ENCODE measurements around the gene TM9SF3. TPM values are rescaled to one million over a fixed set of nuclear protein-coding genes. Genes with fewer than 3 reads are reported as not detected.

Gene TM9SF3
- 10 to 100 TPM; 73.1 to 75.4 TPM for total RNA-seq

DNA sequence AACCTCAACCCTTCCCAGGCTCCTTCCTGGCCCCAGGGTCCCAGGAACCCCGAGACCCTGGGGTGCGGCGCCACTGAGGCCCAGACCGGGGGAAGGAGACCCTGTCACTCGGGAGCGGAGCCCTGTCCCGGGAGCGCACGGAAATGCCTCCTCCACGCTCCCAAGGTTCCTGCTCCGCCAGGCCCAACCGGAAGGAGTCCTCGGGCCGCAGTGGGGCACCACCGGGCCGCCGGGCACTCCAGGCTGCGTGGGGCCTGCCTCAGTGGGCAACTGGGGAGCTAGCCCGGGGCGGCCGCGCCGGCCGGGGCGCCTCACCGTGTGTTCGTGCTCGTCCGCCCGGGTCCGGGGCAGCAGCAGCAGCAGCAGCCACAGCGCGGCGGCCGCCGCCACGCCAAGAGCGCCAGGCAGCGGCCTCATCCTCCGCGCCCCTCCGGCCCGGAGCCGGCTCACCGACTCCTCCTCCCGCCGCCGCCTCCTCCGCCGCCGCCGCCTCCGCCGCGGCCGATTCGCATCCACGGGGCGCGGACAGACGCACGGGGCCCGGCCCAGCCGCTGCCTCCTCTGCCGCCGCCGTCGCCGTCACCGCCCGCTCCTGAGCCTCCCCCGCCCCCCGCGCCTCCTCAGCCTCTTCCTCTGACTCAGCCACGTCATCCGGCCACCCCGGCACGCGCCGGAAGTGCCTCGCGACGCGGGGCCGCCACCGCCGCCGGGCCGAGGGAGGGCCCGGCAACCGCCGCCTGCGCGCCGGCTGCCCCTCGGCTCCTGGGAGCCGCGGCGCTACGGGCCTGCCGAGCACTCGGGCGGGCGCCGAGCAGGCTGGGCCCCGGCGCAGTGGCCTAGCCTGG is at the start of gene TM9SF3:
Gene TM9SF3 (minus strand): TSS at position 594 of the 845 bp plus-strand sequence. CDS start 177 bp downstream, at position 417.
- peak; percentile 88 for ATAC-seq
- POLR2A ChIA-PET: interaction anchor here (0.6 to 1.2 kb wide), 3 partner anchors 23 to 177 kb away, joined by 3 read pairs; no protein-coding TSS in a partner anchor
- peak within 1 kb of the TSS; percentile 91 for H3K4me3 Mint-ChIP-seq
- no peaks in the 10 kb centered on the region for H3K9me3 Mint-ChIP-seq (ENCODE audit: insufficient read depth)
- peaks cover 16% of the 10 kb centered on the region for H3K36me3 Mint-ChIP-seq (ENCODE audit: low read depth)
- peaks cover 4% of the 10 kb centered on the region for H3K27me3 Mint-ChIP-seq (ENCODE audit: low read depth)
- CTCF ChIA-PET: no interaction called here
- H3K27ac Mint-ChIP-seq: peak within 1 kb of the TSS; percentile 94
- peaks cover 28% of the 10 kb centered on the region for H3K4me1 Mint-ChIP-seq (ENCODE audit: low read depth)
- peak; percentile 95 for DNase-seq

- H3K27ac Mint-ChIP-seq: no peak overlapping the region
- peaks cover 6% of the 10 kb centered on the region for H3K4me1 Mint-ChIP-seq (ENCODE audit: low read depth)
- POLR2A ChIA-PET: no interaction called here
These were observed 49.7 kb upstream of the TM9SF3 start for GRCh38 chr10:96636551-96636950.

DNA sequence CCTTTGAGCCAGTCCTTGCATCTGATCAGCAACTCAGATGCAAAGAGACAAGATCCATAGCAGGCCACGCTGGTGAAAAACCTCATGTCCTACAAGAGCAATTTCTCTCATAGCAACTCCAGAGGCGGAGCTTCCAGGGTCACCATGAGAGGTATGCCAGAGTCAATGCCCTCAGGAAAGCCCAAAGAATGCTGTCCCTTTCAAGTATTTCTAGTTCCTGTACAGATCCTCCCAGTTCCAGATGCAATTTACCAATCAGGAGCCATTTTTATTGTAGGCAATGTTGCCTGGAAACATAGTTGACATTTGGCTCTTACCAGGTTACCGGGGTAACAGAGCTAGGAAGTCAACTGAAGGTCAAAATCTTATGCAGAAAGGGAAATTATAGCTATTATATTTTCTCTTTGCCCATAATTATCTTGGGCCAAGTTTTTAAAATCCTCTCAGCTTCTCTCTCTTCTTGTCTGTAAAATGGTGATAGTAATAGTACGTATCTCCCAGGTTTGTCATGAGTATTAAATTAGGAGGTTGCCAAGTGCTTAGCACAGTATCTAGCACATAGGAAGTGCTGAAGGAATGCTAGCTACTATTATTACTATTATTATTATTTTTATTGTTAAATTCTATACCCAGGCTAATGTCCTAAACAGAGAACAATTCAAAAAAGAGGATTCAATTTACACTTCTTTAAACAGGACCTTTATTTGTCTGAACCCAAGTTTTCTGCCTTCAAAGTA is 46.3 kb upstream of the TM9SF3 start:
- ChIA-PET CTCF (interaction anchor here (1.2 to 2.7 kb wide), 3 partner anchors 7 to 197 kb away, joined by 3 to 11 read pairs (median 8); no protein-coding TSS in a partner anchor), POLR2A (no interaction called here)
- Mint-ChIP-seq H3K4me1 (ENCODE audit: low read depth) (no peaks in the 10 kb centered on the region), H3K36me3 (ENCODE audit: low read depth) (no peaks in the 10 kb centered on the region), H3K27me3 (ENCODE audit: low read depth) (peaks cover 4% of the 10 kb centered on the region), H3K9me3 (ENCODE audit: insufficient read depth) (no peaks in the 10 kb centered on the region), H3K27ac (no peak overlapping the region), H3K4me3 (no peak overlapping the region)
- ATAC-seq (no peak), DNase-seq (no peak)

More at GRCh38 chr10:96636551-96636950, 49.7 kb upstream of the TM9SF3 start:
- DNase-seq (no peak), ATAC-seq (no peak)
- Mint-ChIP-seq H3K27me3 (ENCODE audit: low read depth) (peaks cover 3% of the 10 kb centered on the region), H3K9me3 (ENCODE audit: insufficient read depth) (no peaks in the 10 kb centered on the region), H3K36me3 (ENCODE audit: low read depth) (no peaks in the 10 kb centered on the region), H3K4me3 (no peak overlapping the region)
- CTCF ChIA-PET: no interaction called here

DNA sequence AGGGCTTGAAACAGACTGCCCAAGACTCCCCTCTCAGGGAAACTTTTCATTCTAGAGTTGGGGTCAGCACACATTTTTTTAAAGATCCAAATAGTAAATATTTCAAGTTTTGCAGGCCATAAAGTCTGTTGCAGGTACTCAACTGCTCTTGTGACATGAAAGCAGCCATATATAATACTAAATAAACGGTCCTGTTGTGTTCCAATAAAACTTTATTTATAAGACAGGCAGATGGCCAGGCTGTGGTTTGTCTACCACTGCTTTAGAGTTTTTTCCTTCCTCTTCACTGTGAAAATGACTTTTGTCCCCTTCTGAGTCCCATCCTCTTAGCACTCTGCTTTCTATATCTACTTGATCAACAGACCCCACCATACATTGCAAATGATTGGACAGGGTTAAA is 40.5 kb upstream of the TM9SF3 start:
- ChIA-PET CTCF (no interaction called here), POLR2A (no interaction called here)
- DNase-seq: no peak
- no peaks in the 10 kb centered on the region for H3K9me3 Mint-ChIP-seq (ENCODE audit: insufficient read depth)
- H3K4me3 Mint-ChIP-seq: no peak overlapping the region
- peaks cover 4% of the 10 kb centered on the region for H3K36me3 Mint-ChIP-seq (ENCODE audit: low read depth)
- H3K27ac Mint-ChIP-seq: no peak overlapping the region
- H3K27me3 Mint-ChIP-seq (ENCODE audit: low read depth): peaks cover 4% of the 10 kb centered on the region
- peaks cover 4% of the 10 kb centered on the region for H3K4me1 Mint-ChIP-seq (ENCODE audit: low read depth)
- ATAC-seq: no peak

DNA sequence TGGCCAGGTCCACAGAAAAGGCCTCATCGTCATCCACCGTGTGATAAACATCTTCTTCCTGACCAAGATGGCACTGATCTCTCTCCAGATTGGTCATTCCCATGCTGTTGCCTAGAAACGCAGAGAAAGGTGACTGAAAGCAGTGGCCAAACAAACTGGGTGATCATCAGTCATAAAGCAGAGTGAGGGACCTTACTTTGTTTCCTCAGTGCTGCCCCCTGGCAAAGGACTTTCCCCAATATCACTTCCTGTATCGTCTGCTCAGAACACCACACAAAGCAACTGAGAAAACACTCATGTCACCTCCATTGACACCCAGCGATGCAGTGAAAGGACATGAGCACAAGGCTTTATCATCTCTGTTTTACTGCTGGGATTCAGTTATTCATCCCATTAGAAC is 40.0 kb upstream of the TM9SF3 start:
- Mint-ChIP-seq H3K9me3 (ENCODE audit: insufficient read depth) (no peaks in the 10 kb centered on the region), H3K27ac (no peak overlapping the region), H3K36me3 (ENCODE audit: low read depth) (peaks cover 4% of the 10 kb centered on the region), H3K4me1 (ENCODE audit: low read depth) (peaks cover 4% of the 10 kb centered on the region), H3K4me3 (no peak overlapping the region), H3K27me3 (ENCODE audit: low read depth) (peaks cover 4% of the 10 kb centered on the region)
- ATAC-seq (no peak), DNase-seq (peak; percentile 29)
- ChIA-PET POLR2A (no interaction called here), CTCF (no interaction called here)

DNA sequence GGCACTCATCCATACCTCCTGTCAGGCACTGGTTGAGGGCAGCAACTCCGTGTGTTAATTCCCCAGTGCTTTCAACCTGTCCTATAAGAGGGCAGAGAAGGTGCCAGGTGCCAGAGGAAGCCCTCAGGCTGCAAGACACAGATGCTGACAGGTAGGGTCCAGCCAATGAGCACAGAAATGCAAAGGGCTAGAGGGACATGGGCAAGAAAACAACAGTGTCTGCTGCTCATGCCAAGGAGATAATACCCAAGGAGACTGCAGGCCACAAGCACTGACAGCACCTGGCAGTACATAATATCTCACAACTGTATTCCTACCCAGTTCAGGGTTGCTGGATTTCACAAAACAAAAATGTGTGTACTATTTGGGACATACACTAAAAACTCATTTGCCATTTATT is 38.4 kb upstream of the TM9SF3 start:
- ATAC-seq (no peak), DNase-seq (no peak)
- peaks cover 4% of the 10 kb centered on the region for H3K4me1 Mint-ChIP-seq (ENCODE audit: low read depth)
- no peaks in the 10 kb centered on the region for H3K27me3 Mint-ChIP-seq (ENCODE audit: low read depth)
- ChIA-PET CTCF (no interaction called here), POLR2A (no interaction called here)
- no peak overlapping the region for H3K27ac Mint-ChIP-seq
- peaks cover 4% of the 10 kb centered on the region for H3K36me3 Mint-ChIP-seq (ENCODE audit: low read depth)
- no peaks in the 10 kb centered on the region for H3K9me3 Mint-ChIP-seq (ENCODE audit: insufficient read depth)
- H3K4me3 Mint-ChIP-seq: no peak overlapping the region

- ATAC-seq (no peak), DNase-seq (no peak)
- no peak overlapping the region for H3K27ac Mint-ChIP-seq
- POLR2A ChIA-PET: no interaction called here
- CTCF ChIA-PET: no interaction called here
- no peaks in the 10 kb centered on the region for H3K27me3 Mint-ChIP-seq (ENCODE audit: low read depth)
- peaks cover 4% of the 10 kb centered on the region for H3K36me3 Mint-ChIP-seq (ENCODE audit: low read depth)
- H3K4me3 Mint-ChIP-seq: no peak overlapping the region
- H3K9me3 Mint-ChIP-seq (ENCODE audit: insufficient read depth): no peaks in the 10 kb centered on the region
- H3K4me1 Mint-ChIP-seq (ENCODE audit: low read depth): peaks cover 4% of the 10 kb centered on the region
These were observed 35.4 kb upstream of the TM9SF3 start for GRCh38 chr10:96622013-96622787.

DNA sequence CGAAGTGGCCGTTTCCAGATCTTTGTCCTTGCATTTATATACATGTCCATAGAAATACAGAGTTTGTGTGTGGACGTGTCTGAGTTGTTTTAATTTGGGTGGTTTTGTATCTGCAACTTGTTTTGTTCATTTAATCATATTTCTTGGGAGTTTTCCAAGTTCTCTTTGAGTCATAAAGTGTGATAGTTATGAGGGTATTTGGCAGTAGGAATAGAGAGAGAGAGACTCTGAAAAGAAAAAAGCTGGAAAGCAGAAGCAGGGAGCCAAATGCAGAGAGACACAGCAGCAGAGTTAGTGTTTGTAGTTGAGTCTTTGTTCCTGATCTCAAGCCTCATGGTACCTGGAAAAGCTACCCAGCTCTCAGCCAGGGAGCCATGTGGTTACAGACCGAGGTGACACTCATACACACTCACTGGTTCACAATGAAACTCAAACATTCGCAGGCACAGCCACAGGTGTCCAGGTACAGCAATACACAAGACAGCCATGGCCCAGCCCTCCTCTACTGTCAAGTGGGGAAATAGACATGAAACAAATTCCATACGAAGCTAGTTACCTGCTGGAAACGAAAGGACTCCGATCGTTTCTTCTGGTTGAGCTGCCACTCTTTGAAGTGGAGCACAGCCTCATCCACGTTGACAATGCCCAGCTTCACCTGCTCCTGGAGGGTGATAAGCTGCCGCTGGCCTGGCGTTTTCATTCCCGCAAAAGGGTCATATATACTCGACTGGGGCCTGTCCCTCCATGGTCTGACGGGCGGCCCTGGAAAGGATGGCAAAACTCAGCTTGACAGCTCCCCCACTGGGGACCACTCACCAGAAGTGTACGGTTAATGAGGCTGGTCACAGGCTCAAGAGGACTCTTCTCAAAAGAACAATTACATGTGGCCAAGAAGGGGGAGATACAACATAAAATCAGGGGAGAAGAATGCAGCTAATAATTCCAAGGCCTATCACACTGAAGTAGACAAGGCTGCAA is 33.3 kb upstream of the TM9SF3 start:
- no peak for DNase-seq
- Mint-ChIP-seq H3K9me3 (ENCODE audit: insufficient read depth) (no peaks in the 10 kb centered on the region), H3K27me3 (ENCODE audit: low read depth) (no peaks in the 10 kb centered on the region), H3K27ac (no peak overlapping the region), H3K36me3 (ENCODE audit: low read depth) (peaks cover 4% of the 10 kb centered on the region), H3K4me3 (no peak overlapping the region), H3K4me1 (ENCODE audit: low read depth) (peaks cover 4% of the 10 kb centered on the region)
- ATAC-seq: no peak
- ChIA-PET CTCF (no interaction called here), POLR2A (no interaction called here)

DNA sequence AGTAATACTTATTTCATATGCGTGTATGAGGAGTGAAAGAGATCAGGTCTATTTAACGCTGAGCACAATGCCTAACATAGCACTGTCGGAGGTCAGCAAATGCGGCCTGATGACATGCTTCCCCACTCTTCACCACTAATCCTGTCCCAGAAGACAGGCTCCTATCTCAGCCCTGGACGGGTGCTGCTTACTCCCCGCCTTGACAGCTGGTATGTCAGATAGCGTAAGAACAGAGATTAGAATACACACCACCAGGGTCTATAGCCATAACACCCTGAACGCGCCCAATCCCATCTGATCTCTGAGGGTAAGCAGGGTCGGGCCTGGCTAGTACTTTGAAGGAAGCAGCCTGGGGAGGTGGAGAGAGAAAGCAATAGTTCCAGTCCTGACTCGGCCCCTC is 32.3 kb upstream of the TM9SF3 start:
- Mint-ChIP-seq H3K4me3 (no peak overlapping the region), H3K27ac (no peak overlapping the region), H3K4me1 (ENCODE audit: low read depth) (peaks cover 4% of the 10 kb centered on the region), H3K27me3 (ENCODE audit: low read depth) (no peaks in the 10 kb centered on the region), H3K9me3 (ENCODE audit: insufficient read depth) (no peaks in the 10 kb centered on the region), H3K36me3 (ENCODE audit: low read depth) (peaks cover 4% of the 10 kb centered on the region)
- DNase-seq: no peak
- no peak for ATAC-seq
- ChIA-PET CTCF (interaction anchor here (0.7 kb wide), 1 partner anchor 24 kb away, joined by 3 read pairs; no protein-coding TSS in a partner anchor), POLR2A (no interaction called here)

GRCh38 chr10:96618653-96619052 is 31.8 kb upstream of the TM9SF3 start:
- ChIA-PET CTCF (interaction anchor here (0.7 kb wide), 1 partner anchor 25 kb away, joined by 3 read pairs; no protein-coding TSS in a partner anchor), POLR2A (no interaction called here)
- H3K36me3 Mint-ChIP-seq (ENCODE audit: low read depth): peaks cover 4% of the 10 kb centered on the region
- no peak for DNase-seq
- no peaks in the 10 kb centered on the region for H3K27me3 Mint-ChIP-seq (ENCODE audit: low read depth)
- peaks cover under 1% of the 10 kb centered on the region for H3K4me1 Mint-ChIP-seq (ENCODE audit: low read depth)
- H3K4me3 Mint-ChIP-seq: no peak overlapping the region
- no peak for ATAC-seq
- no peaks in the 10 kb centered on the region for H3K9me3 Mint-ChIP-seq (ENCODE audit: insufficient read depth)
- H3K27ac Mint-ChIP-seq: no peak overlapping the region

DNA sequence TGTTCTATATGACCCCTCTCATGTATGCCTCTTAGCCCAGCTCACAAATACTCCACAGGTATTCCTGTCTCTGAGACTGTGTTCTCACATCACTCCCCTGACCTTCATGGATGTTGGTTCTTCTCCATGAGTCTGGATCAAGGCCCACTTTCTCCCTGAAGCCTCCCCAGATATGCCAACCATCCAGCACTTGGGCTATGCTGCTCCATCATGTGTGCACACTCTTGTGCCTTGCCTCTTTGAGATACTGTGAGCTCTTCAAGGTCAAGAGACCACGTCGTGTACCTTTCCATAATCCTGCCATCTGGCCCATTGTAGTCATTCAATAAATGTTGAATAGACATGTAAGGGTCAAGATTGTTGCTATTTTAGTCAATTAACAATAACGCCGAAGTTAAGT is 30.1 kb upstream of the TM9SF3 start:
- Mint-ChIP-seq H3K27ac (no peak overlapping the region), H3K9me3 (ENCODE audit: insufficient read depth) (no peaks in the 10 kb centered on the region), H3K27me3 (ENCODE audit: low read depth) (no peaks in the 10 kb centered on the region), H3K36me3 (ENCODE audit: low read depth) (no peaks in the 10 kb centered on the region), H3K4me1 (ENCODE audit: low read depth) (no peaks in the 10 kb centered on the region), H3K4me3 (no peak overlapping the region)
- CTCF ChIA-PET: interaction anchor here (1.2 kb wide), 1 partner anchor 23 kb away, joined by 5 read pairs; no protein-coding TSS in a partner anchor
- no peak for DNase-seq
- POLR2A ChIA-PET: no interaction called here
- ATAC-seq: no peak
